ENCODE data around the gene GPX6.
"Not testable (repeated sequence)": the region's sequence is repeated elsewhere in the genome, so short reads cannot be mapped to it uniquely, and the experiment has no call there.

GPX6 gene

GRCh38 chr6:28523241-28523622 lies 7.6 kb upstream of the GPX6 start:
- DNase-seq = no peak

DNA sequence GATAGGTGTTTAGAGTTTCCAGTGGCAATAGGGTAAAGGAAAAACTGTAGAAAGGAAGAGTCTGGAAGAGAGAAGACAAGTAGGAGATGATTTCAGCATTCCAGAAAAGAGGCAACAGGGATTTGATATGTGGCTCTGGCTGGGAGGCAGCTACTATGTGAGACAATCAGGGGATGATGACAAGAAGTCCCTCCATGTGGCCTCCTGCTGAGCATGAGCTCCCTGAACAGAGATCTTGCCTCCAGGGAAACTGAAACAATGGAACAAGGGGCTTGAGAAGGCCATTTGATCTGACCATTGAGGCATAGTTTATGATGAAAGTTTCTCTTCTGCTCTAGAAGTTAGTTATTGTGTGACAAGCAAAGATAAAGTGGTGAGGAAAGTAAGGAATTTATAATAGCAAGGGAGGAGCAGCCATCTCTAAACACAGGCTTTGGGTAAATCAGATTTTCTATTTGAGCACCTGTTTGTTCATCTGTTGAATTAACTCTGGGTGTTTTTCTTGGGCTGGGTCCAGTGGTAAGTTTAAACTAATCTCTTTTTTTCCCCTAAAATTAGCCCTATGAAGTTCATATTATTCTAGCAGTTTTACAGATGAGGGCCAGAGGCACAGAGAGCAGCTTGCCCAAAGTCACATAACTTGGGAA lies 7.1 kb upstream of the GPX6 start:
- DNase-seq = no peak

DNA sequence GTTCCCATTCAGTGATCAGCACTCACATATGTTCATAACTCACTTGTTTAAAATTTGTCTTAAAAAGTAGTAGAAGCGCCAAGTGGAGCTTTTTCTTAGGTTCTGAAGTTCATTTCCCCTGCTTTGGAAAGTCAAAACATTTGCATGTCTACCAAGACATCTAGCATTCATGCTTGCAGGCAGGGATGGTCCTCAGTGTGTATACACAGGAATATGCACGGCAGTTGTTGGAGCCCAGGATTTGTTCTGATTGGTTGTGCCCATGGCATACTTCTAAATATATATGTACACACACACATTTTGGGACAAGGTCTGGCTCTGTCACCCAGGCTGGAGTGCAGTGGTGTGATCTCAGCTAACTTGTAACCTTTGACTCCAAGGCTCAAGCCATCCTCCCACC lies 2.4 kb upstream of the GPX6 start:
- DNase-seq = no peak

- DNase-seq = not testable (repeated sequence)
Measured at GRCh38 chr6:28512387-28512786, 3.2 kb downstream of the GPX6 start.

DNA sequence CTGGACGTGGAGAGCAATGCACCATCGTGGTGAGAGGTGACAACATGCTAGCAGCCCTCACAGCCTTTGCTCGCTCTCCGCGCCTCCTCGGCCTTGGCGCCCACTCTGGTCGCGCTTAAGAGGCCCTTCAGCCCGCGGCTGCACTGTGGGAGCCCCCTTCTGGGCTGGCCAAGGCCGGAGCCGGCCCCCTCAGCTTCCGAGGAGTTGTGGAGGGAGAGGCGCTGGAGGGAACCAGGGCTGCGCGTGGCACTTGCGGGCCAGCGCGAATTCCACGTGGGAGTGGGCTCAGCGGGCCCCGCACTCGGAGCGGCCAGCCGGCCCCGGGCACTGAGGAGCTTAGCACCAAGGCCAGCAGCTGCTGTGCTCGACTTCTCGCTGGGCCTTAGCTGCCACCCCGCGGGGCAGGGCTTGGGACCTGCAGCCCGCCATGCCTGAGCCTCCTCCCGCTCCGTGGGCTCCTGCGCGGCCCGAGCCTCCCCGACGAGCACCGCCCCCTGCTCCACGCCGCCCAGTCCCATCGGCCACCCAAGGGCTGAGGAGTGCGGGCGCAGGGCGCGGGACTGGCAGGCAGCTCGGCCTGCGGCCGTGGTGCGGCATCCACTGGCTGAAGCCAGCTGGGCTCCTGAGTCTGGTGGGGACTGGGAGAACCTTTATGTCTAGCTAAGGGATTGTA lies 3.8 kb downstream of the GPX6 start:
- no peak for DNase-seq

- no peak for DNase-seq
Measured at GRCh38 chr6:28506807-28507475, 8.7 kb downstream of the GPX6 start.

DNA sequence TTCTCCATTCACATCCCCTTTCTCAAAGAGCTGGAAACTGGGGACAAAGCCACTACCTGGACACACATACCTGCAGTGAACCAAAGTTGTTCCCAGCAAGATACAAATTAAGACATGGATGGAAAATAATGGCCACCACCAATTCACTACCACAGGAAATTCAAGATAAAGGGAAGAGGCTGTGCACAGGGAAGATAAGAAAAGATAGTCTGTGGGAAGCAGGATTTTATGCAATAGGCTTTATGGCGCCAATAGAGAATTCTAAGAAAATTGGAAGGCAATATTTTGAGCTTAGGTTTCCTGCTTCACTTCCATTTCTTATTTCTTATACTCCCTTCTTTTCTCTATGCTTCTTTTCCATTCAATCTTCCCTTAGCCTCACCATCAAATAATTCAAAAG lies 9.9 kb downstream of the GPX6 start:
- no peak for DNase-seq

DNA sequence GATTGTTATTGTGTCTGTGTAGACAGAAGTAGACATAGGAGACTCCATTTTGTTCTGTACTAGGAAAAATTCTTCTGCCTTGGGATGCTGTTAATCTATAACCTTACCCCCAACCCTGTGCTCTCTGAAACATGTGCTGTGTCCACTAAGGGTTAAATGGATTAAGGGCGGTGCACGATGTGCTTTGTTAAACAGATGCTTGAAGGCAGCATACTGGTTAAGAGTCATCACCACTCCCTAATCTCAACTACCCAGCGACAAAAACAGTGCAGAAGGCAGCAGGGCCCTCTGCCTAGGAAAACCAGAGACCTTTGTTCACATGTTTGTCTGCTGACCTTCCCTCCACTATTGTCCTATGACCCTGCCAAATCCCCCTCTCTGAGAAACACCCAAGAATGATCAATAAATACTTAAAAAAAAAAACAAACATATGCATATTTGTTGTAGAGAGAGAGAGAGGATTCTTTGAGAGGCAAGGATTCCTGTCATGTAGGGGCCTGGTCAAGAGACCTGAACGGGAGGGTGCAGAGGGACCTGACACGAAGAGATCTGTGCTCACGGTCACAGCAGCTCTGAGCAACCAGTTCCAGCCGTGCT lies 12.8 kb downstream of the GPX6 start:
- not testable (repeated sequence) for DNase-seq

GRCh38 chr6:28502136-28502535 lies 13.5 kb downstream of the GPX6 start:
- DNase-seq = not testable (repeated sequence)

- DNase-seq = no peak
Measured at GRCh38 chr6:28501259-28501658, 14.3 kb downstream of the GPX6 start.

GRCh38 chr6:28497893-28498292 lies 17.7 kb downstream of the GPX6 start:
- DNase-seq = no peak

DNA sequence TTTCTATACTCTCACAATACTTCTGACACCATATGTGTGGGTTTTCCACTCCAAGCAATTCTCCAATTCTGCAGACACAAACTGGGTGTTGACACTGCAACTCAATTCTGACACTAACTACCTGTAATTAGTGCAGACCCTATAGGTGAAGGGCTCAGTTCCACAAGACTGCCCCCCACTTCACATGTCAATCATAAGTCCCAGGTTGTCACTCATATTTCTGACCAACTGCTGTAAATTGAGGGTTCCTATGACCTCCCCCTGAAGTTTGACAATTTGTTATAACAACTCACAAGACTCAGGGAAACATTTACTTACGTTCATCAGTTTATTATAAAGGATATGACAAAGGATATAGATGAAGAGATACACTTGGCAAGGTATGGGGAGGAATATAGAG lies 18.3 kb downstream of the GPX6 start:
- no peak for DNase-seq

- DNase-seq = peak; percentile 2
Measured at GRCh38 chr6:28496099-28496779, 19.4 kb downstream of the GPX6 start.

- DNase-seq = no peak
Measured at GRCh38 chr6:28491984-28492317, 23.6 kb downstream of the GPX6 start.

- peak; percentile 37 for DNase-seq
Measured at GRCh38 chr6:28490205-28490890, 25.2 kb downstream of the GPX6 start.

- DNase-seq = peak; percentile 67
Measured at GRCh38 chr6:28489366-28490204, 26.0 kb downstream of the GPX6 start.

DNA sequence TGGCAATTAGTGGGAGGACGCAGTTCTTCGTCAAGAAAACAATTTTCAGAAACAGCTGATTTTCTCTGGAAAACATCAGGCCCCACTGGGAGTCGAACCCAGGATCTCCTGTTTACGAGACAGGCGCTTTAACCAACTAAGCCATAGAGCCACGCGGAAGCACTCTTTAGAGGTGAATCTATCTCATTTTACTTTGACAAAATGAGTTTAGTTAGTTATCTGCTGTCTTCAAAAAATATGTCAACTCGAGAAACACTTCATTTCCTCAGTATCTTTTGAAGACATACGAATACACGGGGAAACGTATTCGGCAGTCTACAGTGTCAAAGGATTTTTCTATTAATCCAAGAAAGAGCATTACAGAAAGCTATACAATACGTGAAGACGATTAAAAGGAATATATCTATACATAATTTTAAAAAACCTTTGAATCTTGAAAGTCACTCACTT lies 26.7 kb downstream of the GPX6 start:
- DNase-seq = peak; percentile 80

- no peak for DNase-seq
Measured at GRCh38 chr6:28486988-28487742, 28.4 kb downstream of the GPX6 start.

GRCh38 chr6:28486533-28486932 lies 29.1 kb downstream of the GPX6 start:
- no peak for DNase-seq

DNA sequence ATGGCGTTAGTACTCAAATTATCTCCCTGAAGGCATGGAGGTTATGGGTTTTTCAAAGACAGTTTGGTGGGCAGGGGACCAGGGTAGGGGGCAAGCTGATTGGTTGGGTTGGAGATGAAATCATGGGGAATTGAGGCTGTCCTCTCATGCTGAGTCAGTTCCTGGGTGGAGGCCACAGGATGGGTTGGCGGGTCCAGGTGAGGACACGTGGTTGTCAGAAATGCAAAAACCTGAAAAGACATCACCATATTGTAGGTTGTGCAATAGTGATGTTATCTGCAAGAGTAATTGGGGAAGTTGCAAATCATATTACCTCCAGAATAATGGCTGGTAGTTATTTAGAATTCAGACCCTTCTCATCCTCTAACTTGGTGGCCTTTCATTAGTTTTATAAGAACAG lies 30.1 kb downstream of the GPX6 start:
- no peak for DNase-seq

Measured in NCI-H69 (cell line).